HepG2 (cell line): ENCODE data around the gene ZSCAN23. TPM values are rescaled to one million over a fixed set of nuclear protein-coding genes. Genes with fewer than 3 reads are reported as not detected.

ENCODE experiments used
- ATAC-seq: fragments of 200-7000 bp; cut with Tn5 transposase; 3 replicates; pipeline ENCODE4 v1.9.1; 2020; ENCODE audit warnings: mild to moderate bottlenecking, moderate library complexity
- BruUV-seq: library from RNA; stranded (reverse); fragments of 400-500 nt; replicated peaks from 2 replicates; lab custom pipeline; 2021; lab: Mats Ljungman, UMichigan
- CTCF ChIA-PET: fragments of 300-600 bp; formaldehyde crosslinking; extraction: SDS; loops from one replicate; lab custom pipeline; 2021; ENCODE audit warnings: low total read pairs, inconsistent platforms, low intra/inter-chr PET ratio; lab: Yijun Ruan, JAX
- POLR2A ChIA-PET: fragments of 350-600 bp; sonication (Branson Sonifier 250); formaldehyde crosslinking; loops from one replicate; lab custom pipeline; 2020; ENCODE audit warnings: antibody characterized with exemption, inconsistent platforms; lab: Yijun Ruan, JAX
- DNase-seq: peaks from one replicate; pipeline ENCODE4 v3.0.0-alpha.2; 2015; ENCODE audit warnings: low spot score
- FAIRE-seq: peaks from 3 replicates; lab custom pipeline; 2011; peaks lifted over from hg19 to GRCh38; lab: Jason Lieb, UNC
- H2AFZ ChIP-seq: one replicate; pipeline ENCODE4 v1.6.1; 2011; ENCODE audit warnings: low read length, inconsistent platforms
- H3K27ac ChIP-seq: fragments of 300-600 bp; 3 replicates; pipeline ENCODE4 v1.8.0; 2011; ENCODE audit warnings: mixed run types, mild to moderate bottlenecking, mixed read lengths, low read length, inconsistent platforms; ENCODE audit not compliant: insufficient read depth; ENCODE audit errors: extremely low read length
- H3K27me3 ChIP-seq, 2 experiments: fragments of 200-600 bp in 1 of 2; 2 replicates in 1 of 2; 3 replicates in 1 of 2; pipeline versions ENCODE4 v1.6.0 to v1.8.0; 2011; ENCODE audit warnings: low read length in 2 of 2, mild to moderate bottlenecking in 2 of 2, moderate library complexity in 2 of 2, inconsistent platforms in 1 of 2; ENCODE audit not compliant: insufficient read depth in 2 of 2, control insufficient read depth in 1 of 2
- H3K36me3 ChIP-seq, 2 experiments: fragments of 200-600 bp in 1 of 2; replicated peaks in 1 of 2; 2 replicates in 1 of 2; 3 replicates in 1 of 2; pipeline versions ENCODE4 v1.5.1 to v1.8.0; 2011; ENCODE audit warnings: low read length in 2 of 2, inconsistent platforms in 1 of 2; ENCODE audit not compliant: insufficient read depth in 2 of 2, control insufficient read depth in 1 of 2
- H3K4me1 ChIP-seq: 2 replicates; pipeline ENCODE4 v1.5.1; 2012; ENCODE audit warnings: low read length, inconsistent platforms; ENCODE audit not compliant: insufficient read depth
- H3K4me2 ChIP-seq: 2 replicates; pipeline ENCODE4 v1.6.0; 2011; ENCODE audit warnings: low read depth, low read length, inconsistent platforms
- H3K4me3 ChIP-seq, 3 experiments: fragments of 200-600 bp in 1 of 3; sonication (generic), shearing (Covaris generic) in 1 of 3; replicated peaks in 1 of 3; 2 replicates each; pipeline ENCODE4 v1.5.1; 2011 to 2016; ENCODE audit warnings: low read length in 3 of 3, inconsistent platforms in 2 of 3, low read depth in 2 of 3, mild to moderate bottlenecking in 2 of 3, control low read depth in 1 of 3, mixed read lengths in 1 of 3; ENCODE audit not compliant: insufficient read depth in 1 of 3
- H3K79me2 ChIP-seq: one replicate; pipeline ENCODE4 v1.6.1; 2011; ENCODE audit warnings: low read length, inconsistent platforms; ENCODE audit not compliant: insufficient read depth
- H3K9ac ChIP-seq: 2 replicates; pipeline ENCODE4 v1.6.0; 2011; ENCODE audit warnings: mild to moderate bottlenecking, low read depth, low read length, inconsistent platforms; ENCODE audit not compliant: insufficient read depth
- H3K9me3 ChIP-seq: 2 replicates; pipeline ENCODE4 v1.5.1; 2012; ENCODE audit warnings: mild to moderate bottlenecking, low read length
- H4K20me1 ChIP-seq: 2 replicates; pipeline ENCODE4 v1.6.0; 2011; ENCODE audit warnings: inconsistent platforms, mild to moderate bottlenecking, low read length, moderate library complexity; ENCODE audit not compliant: insufficient read depth
- ARID5B ChIP-seq: IDR thresholded peaks from 2 replicates; pipeline ENCODE4 v1.4.0; 2020; ENCODE audit warnings: mild to moderate bottlenecking, missing genetic modification reagents
- CREM ChIP-seq, 2 experiments: sonication (generic) in 1 of 2; formaldehyde crosslinking in 1 of 2; IDR thresholded peaks; 2 replicates each; pipeline versions ENCODE4 v1.4.0 to v1.6.1; 2016 to 2020; ENCODE audit warnings: antibody characterized with exemption in 1 of 2, mild to moderate bottlenecking in 1 of 2, missing genetic modification reagents in 1 of 2
- FOXA1 ChIP-seq, 2 experiments: fragments of 450-650 bp in 1 of 2; sonication (generic) in 1 of 2; formaldehyde crosslinking in 1 of 2; IDR thresholded peaks; 2 replicates each; pipeline versions ENCODE4 v1.4.0 to v1.6.1; 2016 to 2020; ENCODE audit warnings: missing genetic modification reagents in 1 of 2
- IRF1 ChIP-seq: sonication (generic); formaldehyde crosslinking; IDR thresholded peaks from 2 replicates; pipeline ENCODE4 v1.4.0; 2020; ENCODE audit warnings: low read depth, mild to moderate bottlenecking, missing genetic modification reagents
- SETDB1 ChIP-seq: sonication (generic); formaldehyde crosslinking; IDR thresholded peaks from 2 replicates; pipeline ENCODE4 v1.5.1; 2020; ENCODE audit warnings: missing genetic modification reagents, mild to moderate bottlenecking, borderline replicate concordance
- YEATS4 ChIP-seq: sonication (generic); formaldehyde crosslinking; IDR thresholded peaks from 2 replicates; pipeline ENCODE4 v1.4.0; 2020; ENCODE audit warnings: missing genetic modification reagents, borderline replicate concordance
- ZBTB2 ChIP-seq: sonication (generic); formaldehyde crosslinking; IDR thresholded peaks from 2 replicates; pipeline ENCODE4 v1.8.0; 2022; ENCODE audit warnings: low read depth, missing genetic modification reagents
- ZNF121 ChIP-seq: sonication (generic); formaldehyde crosslinking; IDR thresholded peaks from 2 replicates; pipeline ENCODE4 v1.5.0; 2020; ENCODE audit warnings: mild to moderate bottlenecking, missing genetic modification reagents
- WGBS: methylation state at CpG from one replicate; pipeline ENCODE4 v1.1.6; 2017; ENCODE audit warnings: low lambda C conversion rate; 5-methylcytosine and 5-hydroxymethylcytosine counted together
- in situ Hi-C: cut with HindIII; loops from 2 replicates; pipeline ENCODE4 v1.10.0; 2017; ENCODE audit warnings: low pct_unique_long_range_greater_than_20kb; ENCODE audit not compliant: extremely low pct_ligation_motif_present
- intact Hi-C: fragments of 100-400 bp; cut with micrococcal nuclease; formaldehyde crosslinking; loops from one replicate; pipeline ENCODE4 v1.10.0; 2022; ENCODE audit not compliant: unreplicated experiment
- polyA plus RNA-seq, 8 experiments: library from polyadenylated mRNA; depleted of rRNA in 3 of 8; stranded (reverse) in 7 of 8; unstranded in 1 of 8; fragments of >200 nt; fragmentation: Illumina TruSeq in 4 of 8; extraction: Trizol in 4 of 8; gene quantifications; 2 replicates each; pipeline versions ENCODE4 v1.2.1 to v1.2.3, GENCODE V29; 2011 to 2016; ENCODE audit warnings: low read depth in 4 of 8, missing spikeins in 1 of 8, mixed read lengths in 1 of 8; ENCODE audit not compliant: insufficient read depth in 1 of 8
- total RNA-seq, 5 experiments: library from RNA; depleted of rRNA; stranded (reverse); fragments of >200 nt; fragmentation: Illumina TruSeq; extraction: Trizol; gene quantifications; 2 replicates each; pipeline ENCODE4 v1.2.3, GENCODE V29; 2016; ENCODE audit warnings: low read depth in 1 of 5

The ZSCAN23 gene
- total and polyA plus RNA-seq, 2 of the 13 experiments (the other 11 are each of a cell fraction or from before 2014, with no cell fraction given), result 0.29 to 1.2 TPM

GRCh38 chr6:28395918-28396317, 47.4 kb downstream of the ZSCAN23 start:
- no peak for ATAC-seq
- in situ Hi-C loops, result loop anchor here (10.0 kb wide), 1 partner anchor 289 kb away; no protein-coding TSS in a partner anchor
- Histone ChIP-seq H3K27ac (no peak overlapping the region), H3K4me1 (peaks cover 61% of the 10 kb centered on the region), H4K20me1 (no peaks in the 10 kb centered on the region), H3K9ac (no peak overlapping the region), H3K9me3 (no peaks in the 10 kb centered on the region), H3K27me3 (no peaks in the 10 kb centered on the region; a peak in 1 of 5 replicates)
- WGBS, result 95% methylated on average over 4 of the region's 4 CpGs
- POLR2A ChIA-PET, result interaction anchor here (0.7 to 2.2 kb wide), 2 partner anchors 12 to 258 kb away, joined by 3 to 8 read pairs; no protein-coding TSS in a partner anchor
- 0 out of 2 replicates have a peak, but pooled peaks have one; percentile 47 for TF ChIP-seq ZNF121
- no peak for TF ChIP-seq CREM (IDR thresholded peaks at IDR 0.05)
- no peak for TF ChIP-seq CREM (CRISPR knock-in tag; IDR thresholded peaks at IDR 0.05)
- TF ChIP-seq, all 625 proteins: peak for 1
- H2AFZ ChIP-seq, result no peak overlapping the region
- no TSS peak for BruUV-seq
- no peak overlapping the region for H3K4me3 ChIP-seq
- CTCF ChIA-PET, result no interaction called here
- intact Hi-C loops, result loop anchor here (5.0 kb wide), 1 partner anchor 146 kb away; no protein-coding TSS in a partner anchor
- no peak overlapping the region for H3K4me2 ChIP-seq
- FAIRE-seq, result no peak
- H3K36me3 ChIP-seq, result peaks cover 13 to 36% of the 10 kb centered on the region in 2 experiments
- H3K79me2 ChIP-seq, result peaks cover 36% of the 10 kb centered on the region
- no peak for DNase-seq

- peaks cover 54% of the 10 kb centered on the region for H3K4me1 ChIP-seq
- H3K27ac ChIP-seq, result no peak overlapping the region
- CTCF ChIA-PET, result interaction anchor here (1.7 kb wide), 1 partner anchor 290 kb away, joined by 10 read pairs; no protein-coding TSS in a partner anchor
- no peaks in the 10 kb centered on the region for H3K9me3 ChIP-seq
- BruUV-seq, result no TSS peak
- H4K20me1 ChIP-seq, result no peaks in the 10 kb centered on the region
- H3K36me3 ChIP-seq, result peaks cover 16 to 54% of the 10 kb centered on the region in 2 experiments
- no peak overlapping the region for H2AFZ ChIP-seq
- FAIRE-seq, result peak; percentile 59
- H3K79me2 ChIP-seq, result peaks cover 32% of the 10 kb centered on the region
- peak; percentile 70 for ATAC-seq
- POLR2A ChIA-PET, result interaction anchor here (1.6 kb wide), 1 partner anchor 11 kb away, joined by 3 read pairs; no protein-coding TSS in a partner anchor
- no peaks in the 10 kb centered on the region; a peak in 1 of 5 replicates for H3K27me3 ChIP-seq
- in situ Hi-C loops (loop anchor here (10.0 kb wide), 1 partner anchor 291 kb away; no protein-coding TSS in a partner anchor), intact Hi-C loops (loop anchor here (1.0 kb wide), 1 partner anchor 290 kb away; no protein-coding TSS in a partner anchor)
- H3K9ac ChIP-seq, result no peak overlapping the region
- DNase-seq, result peak; percentile 42
- H3K4me3 ChIP-seq, result no peak overlapping the region
- H3K4me2 ChIP-seq, result no peak overlapping the region
- 88% methylated on average over 5 of the region's 5 CpGs for WGBS
- TF ChIP-seq ZBTB2 (no peak), YEATS4 (CRISPR knock-in tag) (no peak), FOXA1 (IDR thresholded peaks at IDR 0.05) (no peak), FOXA1 (CRISPR knock-in tag; IDR thresholded peaks at IDR 0.05) (no peak), SETDB1 (CRISPR knock-in tag) (no peak), IRF1 (CRISPR knock-in tag) (no peak), ARID5B (CRISPR knock-in tag) (0 out of 2 replicates have a peak, but pooled peaks have one; percentile 8)
Measured at GRCh38 chr6:28393912-28394662, 49.2 kb downstream of the ZSCAN23 start.
